HFFc6 (cell line): ENCODE data around the gene PLCXD1. TPM values are rescaled to one million over a fixed set of nuclear protein-coding genes. Genes with fewer than 3 reads are reported as not detected.
"Not testable (repeated sequence)": the region's sequence is repeated elsewhere in the genome, so short reads cannot be mapped to it uniquely, and the experiment has no call there.

ENCODE experiments used
- DNase-seq: peaks from one replicate; pipeline ENCODE4 v3.0.0-alpha.2; 2018
- H3K27ac Mint-ChIP-seq: 2 replicates; pipeline ENCODE4 v1.8.0; 2020; ENCODE audit warnings: mild to moderate bottlenecking, mixed read lengths
- H3K27me3 Mint-ChIP-seq: 2 replicates; pipeline ENCODE4 v1.8.0; 2021; ENCODE audit warnings: mild to moderate bottlenecking, moderate library complexity, mixed read lengths; ENCODE audit not compliant: insufficient read depth
- H3K36me3 Mint-ChIP-seq: 2 replicates; pipeline ENCODE4 v1.8.0; 2021; ENCODE audit warnings: low read depth, mixed read lengths
- H3K4me1 Mint-ChIP-seq: 2 replicates; pipeline ENCODE4 v1.8.0; 2020; ENCODE audit warnings: low read depth, mixed read lengths
- H3K4me3 Mint-ChIP-seq: 2 replicates; pipeline ENCODE4 v1.8.0; 2020; ENCODE audit warnings: mild to moderate bottlenecking, moderate library complexity, mixed read lengths
- H3K9me3 Mint-ChIP-seq: 2 replicates; pipeline ENCODE4 v1.8.0; 2020; ENCODE audit warnings: mild to moderate bottlenecking, mixed read lengths
- long read RNA-seq: library from polyadenylated mRNA; unstranded; transcript quantifications from one replicate; pipeline ENCODE4 v2.0.0, GENCODE V29; 2019
- total RNA-seq, 6 experiments: library from RNA; stranded (reverse); fragmentation: NEBNext Ultra II Directional; extraction: Animal tissue kit (Norgen Biotek cat#: 25700); gene quantifications; 2 replicates in 1 of 6; 3 replicates in 5 of 6; pipeline ENCODE4 v1.2.3, GENCODE V29; 2021
- TF ChIP-seq, protein P1 (sequence below): fragments of 200-600 bp; sonication (generic); IDR thresholded peaks from 2 replicates; pipeline ENCODE4 v1.5.0; 2021; ENCODE audit warnings: antibody characterized with exemption, mild to moderate bottlenecking

Gene PLCXD1, protein sequence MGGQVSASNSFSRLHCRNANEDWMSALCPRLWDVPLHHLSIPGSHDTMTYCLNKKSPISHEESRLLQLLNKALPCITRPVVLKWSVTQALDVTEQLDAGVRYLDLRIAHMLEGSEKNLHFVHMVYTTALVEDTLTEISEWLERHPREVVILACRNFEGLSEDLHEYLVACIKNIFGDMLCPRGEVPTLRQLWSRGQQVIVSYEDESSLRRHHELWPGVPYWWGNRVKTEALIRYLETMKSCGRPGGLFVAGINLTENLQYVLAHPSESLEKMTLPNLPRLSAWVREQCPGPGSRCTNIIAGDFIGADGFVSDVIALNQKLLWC
- total RNA-seq, result 10 to 100 TPM; 23.4 to 30.6 (median 25.0) TPM
- long read RNA-seq, partial matches to known transcripts, result 1 of 6 reads
- long read RNA-seq, other reads (novel, unspliced or antisense), result 5 of 6 reads

DNA sequence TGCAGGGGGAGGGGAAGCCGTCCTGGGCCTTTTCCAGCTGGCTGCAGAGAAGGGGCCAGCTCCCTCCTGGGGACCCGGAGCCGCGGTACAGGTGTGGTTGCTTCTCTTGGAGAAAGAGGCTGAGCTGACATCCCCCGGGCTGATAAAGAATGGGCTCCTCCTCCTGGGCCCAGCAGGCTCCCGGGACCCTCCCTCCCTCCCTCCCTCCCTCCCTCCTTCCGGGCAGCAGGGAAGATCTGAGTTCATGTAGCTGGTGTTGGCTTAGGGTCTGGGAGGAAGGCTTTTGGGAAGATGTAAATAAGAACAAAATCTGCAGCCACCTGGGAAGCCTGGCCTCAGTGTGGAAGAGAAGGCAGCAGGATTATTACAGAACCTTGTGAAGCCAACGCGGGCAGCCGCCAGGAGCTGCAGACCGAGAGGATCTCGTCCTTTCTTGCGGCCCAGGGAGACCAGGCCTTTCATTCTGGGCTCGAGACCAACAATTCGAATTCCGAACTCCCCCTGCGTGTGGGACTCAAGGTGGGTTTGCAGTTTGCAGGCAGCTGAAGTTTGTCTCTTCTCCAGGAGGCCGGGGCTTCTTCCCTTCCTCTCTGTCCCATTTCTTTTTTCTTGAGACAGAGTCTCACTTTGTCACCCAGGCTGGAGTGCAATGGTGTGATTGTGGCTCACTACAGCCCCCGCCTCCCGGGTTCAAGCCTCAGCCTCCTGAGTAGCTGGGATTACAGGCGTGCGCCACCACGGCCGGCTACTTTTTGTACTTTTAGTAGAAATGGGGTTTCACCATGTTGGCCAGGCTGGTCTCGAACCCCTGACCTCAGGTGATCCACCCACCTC is at the start of gene PLCXD1:
Gene PLCXD1, plus strand, starts transcription at position 216 of the 834 bp plus-strand sequence. CDS start 2,807 bp downstream, outside the sequence.
- TF ChIP-seq, protein P1, sequence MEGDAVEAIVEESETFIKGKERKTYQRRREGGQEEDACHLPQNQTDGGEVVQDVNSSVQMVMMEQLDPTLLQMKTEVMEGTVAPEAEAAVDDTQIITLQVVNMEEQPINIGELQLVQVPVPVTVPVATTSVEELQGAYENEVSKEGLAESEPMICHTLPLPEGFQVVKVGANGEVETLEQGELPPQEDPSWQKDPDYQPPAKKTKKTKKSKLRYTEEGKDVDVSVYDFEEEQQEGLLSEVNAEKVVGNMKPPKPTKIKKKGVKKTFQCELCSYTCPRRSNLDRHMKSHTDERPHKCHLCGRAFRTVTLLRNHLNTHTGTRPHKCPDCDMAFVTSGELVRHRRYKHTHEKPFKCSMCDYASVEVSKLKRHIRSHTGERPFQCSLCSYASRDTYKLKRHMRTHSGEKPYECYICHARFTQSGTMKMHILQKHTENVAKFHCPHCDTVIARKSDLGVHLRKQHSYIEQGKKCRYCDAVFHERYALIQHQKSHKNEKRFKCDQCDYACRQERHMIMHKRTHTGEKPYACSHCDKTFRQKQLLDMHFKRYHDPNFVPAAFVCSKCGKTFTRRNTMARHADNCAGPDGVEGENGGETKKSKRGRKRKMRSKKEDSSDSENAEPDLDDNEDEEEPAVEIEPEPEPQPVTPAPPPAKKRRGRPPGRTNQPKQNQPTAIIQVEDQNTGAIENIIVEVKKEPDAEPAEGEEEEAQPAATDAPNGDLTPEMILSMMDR, result no peak
- Mint-ChIP-seq H3K27ac (peak within 1 kb of the TSS; percentile 70), H3K4me1 (peaks cover 26% of the 10 kb centered on the region), H3K9me3 (no peaks in the 10 kb centered on the region), H3K36me3 (peaks cover 34% of the 10 kb centered on the region), H3K27me3 (peaks cover 7% of the 10 kb centered on the region), H3K4me3 (peak within 1 kb of the TSS; percentile 86)
- DNase-seq, result no peak

DNA sequence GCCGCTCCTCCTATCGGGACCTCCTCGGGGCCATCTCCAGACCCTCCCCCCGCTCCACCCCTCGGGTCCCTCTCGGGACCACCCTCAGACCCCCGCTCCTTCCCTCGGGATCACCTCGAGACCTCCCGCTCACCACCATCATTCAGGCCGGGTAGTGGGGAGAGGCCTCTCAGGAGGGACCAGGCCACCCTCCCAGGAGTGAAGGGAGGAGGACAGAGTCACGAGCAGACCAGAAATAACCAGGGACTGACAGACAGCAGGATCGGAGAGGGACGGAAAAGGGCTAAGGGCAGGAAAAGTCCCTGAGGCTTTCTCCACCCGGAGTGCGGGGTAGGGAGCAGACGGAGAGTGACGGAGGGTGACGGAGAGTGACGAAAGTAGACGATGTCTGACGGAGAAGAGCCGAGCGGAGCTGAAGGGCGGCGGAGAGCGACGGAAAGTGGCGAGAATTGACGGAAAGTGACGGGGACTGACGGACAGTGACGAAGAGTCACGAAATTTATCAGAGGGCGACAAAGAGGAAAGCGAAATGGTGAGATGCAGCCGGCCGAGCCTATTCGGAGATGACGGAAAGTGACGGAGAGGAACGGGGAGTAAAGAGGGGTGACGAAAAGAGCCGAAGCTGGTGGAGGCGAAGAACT is 49.4 kb upstream of the PLCXD1 start:
- not testable (repeated sequence) for H3K4me3 Mint-ChIP-seq, DNase-seq, H3K27ac Mint-ChIP-seq, H3K36me3 Mint-ChIP-seq, H3K4me1 Mint-ChIP-seq, H3K9me3 Mint-ChIP-seq, H3K27me3 Mint-ChIP-seq

DNA sequence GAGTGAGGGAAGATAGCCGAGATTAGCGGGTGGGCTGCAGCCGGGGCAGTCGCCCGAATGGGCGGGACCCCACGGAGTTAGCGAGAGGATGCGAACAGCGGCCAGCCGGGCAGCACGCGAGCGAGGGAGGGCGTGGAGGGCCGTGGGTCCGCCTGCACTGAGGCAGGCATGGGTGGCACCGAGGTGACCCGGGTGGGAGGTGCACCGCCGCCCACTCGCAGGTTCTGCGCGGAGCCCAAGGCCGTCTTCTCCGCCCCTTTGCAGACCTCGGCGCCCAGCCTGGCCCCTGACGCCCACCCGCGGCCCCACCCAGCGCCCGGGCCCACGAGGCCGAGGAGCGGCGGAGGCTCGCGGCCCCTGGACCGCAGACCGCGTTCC is 48.9 kb upstream of the PLCXD1 start:
- H3K9me3 Mint-ChIP-seq, H3K27me3 Mint-ChIP-seq, H3K27ac Mint-ChIP-seq, H3K36me3 Mint-ChIP-seq, H3K4me1 Mint-ChIP-seq, DNase-seq, H3K4me3 Mint-ChIP-seq: not testable (repeated sequence)

DNA sequence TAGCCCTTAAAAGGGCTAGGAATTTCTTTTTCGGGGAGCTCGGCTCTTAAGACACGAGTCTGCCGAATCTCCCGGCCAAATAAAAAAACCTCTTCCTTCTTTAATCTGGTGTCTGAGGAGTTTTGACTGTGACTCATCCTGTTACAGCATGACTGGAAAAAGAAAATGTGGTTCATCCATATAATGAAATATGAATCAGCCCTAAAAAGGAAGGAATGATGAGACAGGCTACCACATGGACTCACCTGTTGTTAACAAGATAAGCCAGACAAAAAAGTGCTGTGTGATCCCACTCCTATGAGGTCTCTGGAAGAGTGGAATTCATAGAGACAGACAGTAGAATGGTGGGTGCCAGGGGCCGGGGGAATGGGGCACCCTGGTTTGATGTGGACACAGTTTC is 45.0 kb upstream of the PLCXD1 start:
- H3K4me1 Mint-ChIP-seq, H3K27me3 Mint-ChIP-seq, H3K36me3 Mint-ChIP-seq, H3K9me3 Mint-ChIP-seq, H3K4me3 Mint-ChIP-seq, H3K27ac Mint-ChIP-seq, DNase-seq: not testable (repeated sequence)

DNA sequence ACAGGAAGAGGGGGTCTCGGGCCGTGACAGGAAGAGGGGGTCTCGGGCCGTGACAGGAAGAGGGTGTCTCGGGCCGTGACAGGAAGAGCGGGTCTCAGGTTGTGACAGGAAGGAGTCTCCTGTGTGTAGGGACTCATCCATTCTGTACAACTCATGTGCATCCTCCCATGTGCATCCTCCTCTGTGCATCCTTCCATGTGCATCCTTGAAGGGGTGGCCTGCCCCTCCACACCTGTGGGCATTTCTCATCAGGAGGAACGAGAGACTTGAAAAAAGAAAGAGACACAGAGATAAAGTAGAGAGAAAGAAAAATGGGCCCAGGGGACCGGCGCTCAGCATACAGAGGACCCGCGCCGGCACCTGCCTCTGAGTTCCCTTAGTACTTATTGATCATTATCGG is 30.2 kb upstream of the PLCXD1 start:
- TF ChIP-seq, protein P1, result no peak
- H3K27ac Mint-ChIP-seq, result no peak overlapping the region
- H3K27me3 Mint-ChIP-seq, result peaks cover 1% of the 10 kb centered on the region; the same call in 1 of the 2 replicates
- no peak for DNase-seq
- H3K9me3 Mint-ChIP-seq, result peaks cover 6% of the 10 kb centered on the region; the same call in 1 of the 2 replicates
- H3K36me3 Mint-ChIP-seq, result no peaks in the 10 kb centered on the region; the same call in 1 of the 2 replicates
- no peak overlapping the region for H3K4me3 Mint-ChIP-seq
- H3K4me1 Mint-ChIP-seq, result no peaks in the 10 kb centered on the region

DNA sequence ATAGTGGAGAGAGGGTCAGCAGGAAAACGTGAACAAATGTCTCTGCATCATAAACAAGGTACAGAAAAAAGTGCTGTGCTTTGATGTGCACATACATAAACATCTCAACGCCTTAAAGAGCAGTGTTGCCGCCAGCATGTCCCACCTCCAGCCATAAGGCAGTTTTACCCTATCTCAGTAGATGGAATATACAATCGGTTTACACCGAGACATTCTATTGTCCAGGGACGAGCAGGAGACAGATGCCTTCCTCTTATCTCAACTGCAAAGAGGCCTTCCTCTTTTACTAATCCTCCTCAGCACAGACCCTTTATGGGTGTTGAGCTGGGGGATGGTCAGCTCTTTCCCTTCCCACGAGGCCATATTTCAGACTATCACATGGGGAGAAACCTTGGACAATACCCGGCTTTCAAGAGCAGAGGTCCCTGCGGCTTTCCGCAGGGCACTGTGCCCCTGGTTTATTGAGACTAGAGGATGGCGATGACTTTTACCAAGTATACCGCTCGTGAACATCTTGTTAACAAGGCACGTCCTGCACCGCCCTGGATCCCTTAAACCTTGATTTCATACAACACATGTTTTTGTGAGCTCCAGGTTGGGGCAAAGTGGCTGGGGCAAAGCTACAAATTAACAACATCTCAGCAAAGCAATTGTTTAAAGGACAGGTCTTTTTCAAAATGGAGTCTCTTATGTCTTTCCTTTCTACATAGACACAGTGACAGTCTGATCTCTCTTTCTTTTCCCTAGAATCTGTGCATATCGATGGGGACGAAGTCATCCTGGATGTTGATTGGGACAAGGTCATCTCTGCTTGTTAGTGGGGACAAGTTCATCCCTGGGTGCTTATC is 29.6 kb upstream of the PLCXD1 start:
- H3K4me3 Mint-ChIP-seq, H3K27ac Mint-ChIP-seq, H3K4me1 Mint-ChIP-seq, H3K27me3 Mint-ChIP-seq, H3K9me3 Mint-ChIP-seq, DNase-seq, H3K36me3 Mint-ChIP-seq: not testable (repeated sequence)
